Hepatocyte (in vitro differentiated cells): ENCODE results near the gene WDR6. TPM values are rescaled to one million over a fixed set of nuclear protein-coding genes. Genes with fewer than 3 reads are reported as not detected.
A peak's percentile ranks its signal among the peaks of the same experiment; 100 is the strongest.

Source experiments
- DNase-seq: peaks from one replicate; pipeline ENCODE4 v3.0.0-alpha.2; 2016; ENCODE audit warnings: low spot score
- H2AFZ ChIP-seq: fragments of 200-600 bp; sonication (generic); 2 replicates; pipeline ENCODE4 v1.6.0; 2016; ENCODE audit warnings: antibody characterized with exemption, mild to moderate bottlenecking
- H3K27ac ChIP-seq: fragments of 200-600 bp; sonication (generic); 2 replicates; pipeline ENCODE4 v1.5.1; 2016; ENCODE audit warnings: mild to moderate bottlenecking
- H3K27me3 ChIP-seq: fragments of 200-600 bp; sonication (generic); 2 replicates; pipeline ENCODE4 v1.6.1; 2016
- H3K36me3 ChIP-seq: fragments of 200-600 bp; sonication (generic); replicated peaks from 2 replicates; pipeline ENCODE4 v1.5.1; 2016; ENCODE audit warnings: low read depth; ENCODE audit not compliant: insufficient read depth
- H3K4me1 ChIP-seq: fragments of 200-600 bp; sonication (generic); 2 replicates; pipeline ENCODE4 v1.5.1; 2016; ENCODE audit warnings: mild to moderate bottlenecking, moderate library complexity; ENCODE audit not compliant: insufficient read depth
- H3K4me2 ChIP-seq: fragments of 200-600 bp; sonication (generic); 2 replicates; pipeline ENCODE4 v1.6.0; 2016
- H3K4me3 ChIP-seq: fragments of 200-600 bp; sonication (generic); 2 replicates; pipeline ENCODE4 v1.5.1; 2016; ENCODE audit warnings: mild to moderate bottlenecking
- H3K79me2 ChIP-seq: fragments of 200-600 bp; sonication (generic); 2 replicates; pipeline ENCODE4 v1.6.0; 2017; ENCODE audit warnings: mild to moderate bottlenecking
- H3K9me2 ChIP-seq: fragments of 200-600 bp; sonication (generic); replicated peaks from 2 replicates; pipeline ENCODE4 v1.6.0; 2017; ENCODE audit warnings: mild to moderate bottlenecking; ENCODE audit not compliant: insufficient read depth
- H3K9me3 ChIP-seq: fragments of 200-600 bp; sonication (generic); 2 replicates; pipeline ENCODE4 v1.5.1; 2016; ENCODE audit warnings: low read depth, mild to moderate bottlenecking
- H4K20me1 ChIP-seq: fragments of 200-600 bp; sonication (generic); 2 replicates; pipeline ENCODE4 v1.6.0; 2016; ENCODE audit warnings: mild to moderate bottlenecking; ENCODE audit not compliant: insufficient read depth, poor library complexity, severe bottlenecking
- EZH2 ChIP-seq: fragments of 200-600 bp; sonication (generic); IDR thresholded peaks from 2 replicates; pipeline ENCODE4 v1.6.1; 2016; ENCODE audit warnings: antibody characterized with exemption, mild to moderate bottlenecking, borderline replicate concordance
- EZH2phosphoT487 ChIP-seq: fragments of 200-600 bp; sonication (generic); IDR thresholded peaks from one replicate; pipeline ENCODE4 v1.6.1; 2018; ENCODE audit warnings: antibody characterized with exemption, mild to moderate bottlenecking, low read depth, moderate library complexity; ENCODE audit not compliant: unreplicated experiment, severe bottlenecking
- WGBS: methylation state at CpG from one replicate; pipeline ENCODE4 v1.1.6; 2016; ENCODE audit warnings: low lambda C conversion rate; ENCODE audit errors: missing lambda C conversion rate; 5-methylcytosine and 5-hydroxymethylcytosine counted together
- polyA plus RNA-seq: library from polyadenylated mRNA; unstranded; fragments of >200 nt; fragmentation: Nextera tagmentation; extraction: Ambion mirVana; gene quantifications from 2 replicates; pipeline ENCODE4 v1.2.1, GENCODE V29; 2016
- total RNA-seq: library from RNA; depleted of rRNA; stranded (reverse); fragments of >200 nt; gene quantifications from 2 replicates; pipeline ENCODE4 v1.2.3, GENCODE V29; 2014
- TF ChIP-seq, protein P1 (sequence below): fragments of 200-600 bp; sonication (generic); IDR thresholded peaks from 2 replicates; pipeline ENCODE4 v1.5.1; 2016; ENCODE audit warnings: antibody characterized with exemption, mild to moderate bottlenecking; ENCODE audit not compliant: poor library complexity

WDR6 gene
- total and polyA plus RNA-seq, 2 experiments from 2014 or later, result 157 to 190 TPM

DNA sequence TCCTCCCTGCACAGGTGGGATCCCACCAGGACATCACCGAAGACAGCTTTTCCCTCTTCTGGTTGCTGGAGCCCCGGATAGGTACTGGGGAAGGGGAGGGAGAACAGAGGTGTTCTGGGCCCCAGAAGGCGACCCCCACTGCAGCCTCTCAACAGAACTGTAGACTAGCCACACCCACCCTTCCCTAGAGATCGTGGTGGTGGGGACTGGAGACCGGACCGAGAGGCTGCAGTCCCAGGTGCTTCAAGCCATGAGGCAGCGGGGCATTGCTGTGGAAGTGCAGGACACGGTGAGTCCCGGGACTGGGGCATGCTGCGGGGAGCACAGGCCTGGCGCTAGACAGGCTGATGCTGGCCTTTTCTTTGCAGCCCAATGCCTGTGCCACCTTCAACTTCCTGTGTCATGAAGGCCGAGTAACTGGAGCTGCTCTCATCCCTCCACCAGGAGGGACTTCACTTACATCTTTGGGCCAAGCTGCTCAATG lies 15.5 kb downstream of the WDR6 start:
- H3K9me3 ChIP-seq, result no peaks in the 10 kb centered on the region
- peak overlapping the region; percentile 89 for H3K4me3 ChIP-seq
- H3K4me2 ChIP-seq, result peak overlapping the region; percentile 95
- H4K20me1 ChIP-seq, result no peaks in the 10 kb centered on the region
- H3K27me3 ChIP-seq, result no peaks in the 10 kb centered on the region
- peak overlapping the region; percentile 100 for H3K27ac ChIP-seq
- WGBS, result 27% methylated on average over 12 of the region's 12 CpGs
- H3K9me2 ChIP-seq, result no peaks in the 10 kb centered on the region
- H2AFZ ChIP-seq, result peak overlapping the region; percentile 91
- H3K36me3 ChIP-seq, result no peaks in the 10 kb centered on the region
- peaks cover 28% of the 10 kb centered on the region for H3K4me1 ChIP-seq
- DNase-seq, result no peak
- TF ChIP-seq, protein P1, sequence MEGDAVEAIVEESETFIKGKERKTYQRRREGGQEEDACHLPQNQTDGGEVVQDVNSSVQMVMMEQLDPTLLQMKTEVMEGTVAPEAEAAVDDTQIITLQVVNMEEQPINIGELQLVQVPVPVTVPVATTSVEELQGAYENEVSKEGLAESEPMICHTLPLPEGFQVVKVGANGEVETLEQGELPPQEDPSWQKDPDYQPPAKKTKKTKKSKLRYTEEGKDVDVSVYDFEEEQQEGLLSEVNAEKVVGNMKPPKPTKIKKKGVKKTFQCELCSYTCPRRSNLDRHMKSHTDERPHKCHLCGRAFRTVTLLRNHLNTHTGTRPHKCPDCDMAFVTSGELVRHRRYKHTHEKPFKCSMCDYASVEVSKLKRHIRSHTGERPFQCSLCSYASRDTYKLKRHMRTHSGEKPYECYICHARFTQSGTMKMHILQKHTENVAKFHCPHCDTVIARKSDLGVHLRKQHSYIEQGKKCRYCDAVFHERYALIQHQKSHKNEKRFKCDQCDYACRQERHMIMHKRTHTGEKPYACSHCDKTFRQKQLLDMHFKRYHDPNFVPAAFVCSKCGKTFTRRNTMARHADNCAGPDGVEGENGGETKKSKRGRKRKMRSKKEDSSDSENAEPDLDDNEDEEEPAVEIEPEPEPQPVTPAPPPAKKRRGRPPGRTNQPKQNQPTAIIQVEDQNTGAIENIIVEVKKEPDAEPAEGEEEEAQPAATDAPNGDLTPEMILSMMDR, result no peak
- TF ChIP-seq EZH2 (no peak), EZH2phosphoT487 (no peak)
- peaks cover 63% of the 10 kb centered on the region for H3K79me2 ChIP-seq

DNA sequence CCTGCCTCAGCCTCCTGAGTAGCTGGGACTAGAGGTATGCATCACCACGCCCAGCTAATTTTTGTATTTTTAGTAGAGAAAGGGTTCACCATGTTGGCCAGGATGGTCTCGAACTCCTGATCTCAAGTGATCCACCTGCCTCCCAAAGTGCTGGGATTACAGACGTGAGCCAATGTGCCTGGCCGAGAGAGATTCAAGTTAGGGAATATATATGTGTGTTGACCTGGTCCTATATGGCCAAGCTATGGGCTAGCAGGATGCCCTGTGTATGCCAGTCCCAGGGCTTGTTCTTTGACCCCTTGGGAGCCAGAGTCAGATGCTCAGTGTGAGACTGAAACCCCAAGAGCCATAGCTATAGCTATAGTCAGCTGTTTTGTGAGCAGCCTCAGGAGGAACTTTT lies 16.6 kb downstream of the WDR6 start:
- Histone ChIP-seq H3K9me3 (no peaks in the 10 kb centered on the region), H3K4me2 (no peak overlapping the region)
- DNase-seq, result no peak

DNA sequence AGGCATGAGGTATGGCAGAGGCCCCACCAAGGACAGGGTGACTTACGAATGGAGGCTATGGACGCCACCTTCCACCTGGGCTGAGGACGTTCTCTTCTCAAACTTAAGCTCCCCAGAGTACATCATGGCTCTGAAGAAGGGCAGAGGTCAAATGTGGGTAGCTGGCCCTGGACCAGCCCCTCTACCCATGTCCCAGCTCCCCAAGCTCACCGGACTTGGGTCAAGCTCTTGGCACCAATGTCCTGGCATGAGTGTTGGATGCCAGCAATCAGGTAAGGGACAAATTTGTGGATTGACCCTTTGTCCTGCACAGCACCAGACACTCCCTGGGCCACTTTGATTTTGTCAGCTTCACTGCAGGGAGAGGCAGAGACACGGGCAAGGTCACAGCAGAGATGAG lies 17.3 kb downstream of the WDR6 start:
- no peaks in the 10 kb centered on the region for H3K27me3 ChIP-seq
- no peak overlapping the region for H3K4me2 ChIP-seq
- no peak overlapping the region for H3K4me3 ChIP-seq
- peaks cover 69% of the 10 kb centered on the region for H3K79me2 ChIP-seq
- TF ChIP-seq EZH2 (no peak), EZH2phosphoT487 (no peak)
- TF ChIP-seq, protein P1, result no peak
- no peak overlapping the region for H2AFZ ChIP-seq
- no peaks in the 10 kb centered on the region for H4K20me1 ChIP-seq
- H3K9me3 ChIP-seq, result no peaks in the 10 kb centered on the region
- 94% methylated on average over 5 of the region's 5 CpGs for WGBS
- DNase-seq, result no peak
- H3K4me1 ChIP-seq, result peaks cover 32% of the 10 kb centered on the region
- no peaks in the 10 kb centered on the region for H3K36me3 ChIP-seq
- no peak overlapping the region for H3K27ac ChIP-seq
- no peaks in the 10 kb centered on the region for H3K9me2 ChIP-seq

More for the DNA sequence above, 16.6 kb downstream of the WDR6 start:
- peaks cover 73% of the 10 kb centered on the region for H3K79me2 ChIP-seq
- H3K27me3 ChIP-seq, result no peaks in the 10 kb centered on the region
- no peaks in the 10 kb centered on the region for H4K20me1 ChIP-seq
- H3K36me3 ChIP-seq, result no peaks in the 10 kb centered on the region
- H3K9me2 ChIP-seq, result no peaks in the 10 kb centered on the region
- H2AFZ ChIP-seq, result no peak overlapping the region
- no peak overlapping the region for H3K27ac ChIP-seq
- H3K4me3 ChIP-seq, result no peak overlapping the region
- TF ChIP-seq EZH2phosphoT487, result no peak
- TF ChIP-seq EZH2, result no peak
- TF ChIP-seq, protein P1, result no peak
- 98% methylated on average over 4 of the region's 4 CpGs for WGBS
- H3K4me1 ChIP-seq, result peaks cover 36% of the 10 kb centered on the region
